ENCODE measurements around the gene RANBP9. TPM values are rescaled to one million over a fixed set of nuclear protein-coding genes. Genes with fewer than 3 reads are reported as not detected.

Gene RANBP9
- total RNA-seq, 5 donors from 2014 or later (not counting 1 experiment from before 2014, with no cell fraction given): 44.9 to 59.4 (median 46.8) TPM

DNA sequence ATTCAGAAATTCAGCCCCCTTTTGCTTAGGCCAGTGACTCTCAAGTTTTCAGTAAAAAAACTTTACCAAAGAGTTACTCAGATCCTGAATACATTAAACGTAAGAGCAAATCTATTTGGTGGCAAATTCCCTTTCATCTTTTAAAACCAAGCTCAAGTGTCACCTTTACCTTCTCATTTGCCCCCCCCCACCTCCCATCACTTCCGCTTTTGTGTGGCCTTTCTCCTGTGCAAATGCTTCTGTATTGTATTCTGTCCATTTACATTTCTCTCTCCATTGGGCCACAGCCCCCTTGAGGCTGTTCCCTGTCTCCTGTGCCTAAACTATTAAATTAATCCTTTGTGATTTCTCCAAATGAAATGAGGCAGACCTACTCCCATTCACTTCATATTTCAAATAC, 94.6 kb downstream of the RANBP9 start:
- no peaks in the 10 kb centered on the region for H3K27me3 Mint-ChIP-seq
- H3K36me3 Mint-ChIP-seq: peaks cover 24% of the 10 kb centered on the region
- WGBS (ENCODE audit: insufficient coverage): 43% methylated on average over 1 of the region's 2 CpGs
- H3K4me3 ChIP-seq (ENCODE audit: control insufficient read depth in 1 of 2, extremely low read depth in 1 of 2, low read length in 1 of 2): no peak overlapping the region
- DNase-seq (no peak), ATAC-seq (replicated peaks in 1 of 4) (no peak)
- H3K4me1 ChIP-seq (ENCODE audit: control insufficient read depth in 1 of 2, extremely low read depth in 1 of 2, insufficient read depth in 2 of 2, low read length in 2 of 2): peaks cover 12 to 22% of the 10 kb centered on the region in 2 experiments
- H3K36me3 ChIP-seq (ENCODE audit: control insufficient read depth in 2 of 2, extremely low read depth in 1 of 2, insufficient read depth in 1 of 2, low read length in 1 of 2): peaks cover 0 to 52% of the 10 kb centered on the region in 2 donors
- H3K4me1 Mint-ChIP-seq: peaks cover 37 to 42% (median 39%) of the 10 kb centered on the region in 3 donors
- ChIA-PET CTCF (interaction anchor here (0.6 to 4.9 kb wide), 7 partner anchors 8 to 195 kb away, joined by 3 to 40 read pairs (median 7); partner anchors contain the start of gene SIRT5 (in 2 of the 2)), POLR2A (interaction anchor here (0.6 to 1.9 kb wide), 4 partner anchors 11 to 55 kb away, joined by 3 to 7 read pairs (median 6); partner anchors contain the start of gene SIRT5 (in 1 of the 2))
- H3K27ac ChIP-seq (ENCODE audit: low read length): peak overlapping the region; percentile 64
- no peaks in the 10 kb centered on the region for H3K27me3 ChIP-seq (replicated peaks in 1 of 2; ENCODE audit: control insufficient read depth in 2 of 2, extremely low read depth in 1 of 2, insufficient read depth in 2 of 2, low read length in 1 of 2)
- H3K27ac Mint-ChIP-seq: peak overlapping the region; percentile 66 to 85
- H3K4me3 Mint-ChIP-seq: peak overlapping the region; percentile 91 to 99 (median 91)
- H3K9me3 ChIP-seq: no peaks in the 10 kb centered on the region
- no peaks in the 10 kb centered on the region for H3K9me3 Mint-ChIP-seq

DNA sequence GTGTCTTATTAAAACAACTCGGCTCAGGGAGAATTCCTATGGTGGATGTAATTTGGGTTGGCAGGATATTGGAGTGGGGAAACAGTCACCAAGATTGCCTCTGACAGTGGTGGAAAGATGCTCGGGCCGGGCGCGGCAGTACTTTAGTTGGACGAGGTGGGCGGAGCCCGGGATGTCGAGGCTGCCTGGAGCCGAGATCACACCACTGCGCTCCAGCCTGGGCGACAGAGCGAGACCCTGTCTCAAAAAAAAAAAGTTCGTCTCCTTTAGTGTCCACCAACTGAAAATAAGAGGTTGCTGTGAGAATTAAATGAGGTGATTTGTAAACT, 95.9 kb downstream of the RANBP9 start:
- H3K36me3 Mint-ChIP-seq: peaks cover 16% of the 10 kb centered on the region
- WGBS (ENCODE audit: insufficient coverage): 0% methylated on average over 10 of the region's 14 CpGs

GRCh38 chr6:13614926-13615791, 96.5 kb downstream of the RANBP9 start, which contains the start of gene NOL7:
TSS of gene NOL7 (plus strand) at chr6:13615335. CDS start at chr6:13615359, 24 bp downstream.
- no peaks in the 10 kb centered on the region for H3K9me3 ChIP-seq
- DNase-seq (peak; percentile 94 to 100 (median 98)), ATAC-seq (replicated peaks in 1 of 4) (peak; percentile 91 to 94 (median 93))
- Mint-ChIP-seq H3K27ac (peak within 1 kb of the TSS; percentile 95 to 96), H3K27me3 (no peaks in the 10 kb centered on the region), H3K9me3 (no peaks in the 10 kb centered on the region), H3K4me3 (peak within 1 kb of the TSS; percentile 91 to 99 (median 91)), H3K36me3 (peaks cover 16% of the 10 kb centered on the region), H3K4me1 (peaks cover 42 to 49% (median 45%) of the 10 kb centered on the region in 3 donors)
- H3K27me3 ChIP-seq (replicated peaks in 1 of 2; ENCODE audit: control insufficient read depth in 2 of 2, extremely low read depth in 1 of 2, insufficient read depth in 2 of 2, low read length in 1 of 2): no peaks in the 10 kb centered on the region
- peak within 1 kb of the TSS; percentile 75 for H3K27ac ChIP-seq (ENCODE audit: low read length)
- H3K4me3 ChIP-seq (ENCODE audit: control insufficient read depth in 1 of 2, extremely low read depth in 1 of 2, low read length in 1 of 2): peak within 1 kb of the TSS; percentile 75 to 88
- WGBS (ENCODE audit: insufficient coverage): under 1% methylated on average over 65 of the region's 85 CpGs
- POLR2A ChIA-PET: interaction anchor here (0.5 to 1.9 kb wide), 14 partner anchors 9 to 338 kb away, joined by 3 to 10 read pairs (median 4); partner anchors contain the start of genes MCUR1 (in 1 of the 2), SIRT5 (in 1 of the 2) and TBC1D7 (in 1 of the 2)
- CTCF ChIA-PET: interaction anchor here (0.6 to 4.9 kb wide), 24 partner anchors 10 to 452 kb away, joined by 3 to 40 read pairs (median 4); partner anchors contain the start of genes RANBP9 (in 1 of the 2), SIRT5 (in 1 of the 2) and TBC1D7 (in 1 of the 2)
- H3K36me3 ChIP-seq (ENCODE audit: control insufficient read depth in 2 of 2, extremely low read depth in 1 of 2, insufficient read depth in 1 of 2, low read length in 1 of 2): peaks cover 0 to 36% of the 10 kb centered on the region in 2 donors
- H3K4me1 ChIP-seq (ENCODE audit: control insufficient read depth in 1 of 2, extremely low read depth in 1 of 2, insufficient read depth in 2 of 2, low read length in 2 of 2): peaks cover 12 to 22% of the 10 kb centered on the region in 2 experiments

More for the DNA sequence above, 95.9 kb downstream of the RANBP9 start:
- peak overlapping the region; percentile 75 to 88 for H3K4me3 ChIP-seq (ENCODE audit: control insufficient read depth in 1 of 2, extremely low read depth in 1 of 2, low read length in 1 of 2)
- peak overlapping the region; percentile 95 to 96 for H3K27ac Mint-ChIP-seq
- no peaks in the 10 kb centered on the region for H3K27me3 Mint-ChIP-seq
- H3K4me3 Mint-ChIP-seq: peak overlapping the region; percentile 91 to 99 (median 91)
- ChIA-PET POLR2A (interaction anchor here (0.5 to 1.9 kb wide), 10 partner anchors 15 to 338 kb away, joined by 3 to 10 read pairs (median 4); partner anchors contain the start of genes SIRT5 (in 1 of the 2) and TBC1D7 (in 1 of the 2)), CTCF (interaction anchor here (0.6 to 4.9 kb wide), 22 partner anchors 9 to 451 kb away, joined by 3 to 40 read pairs (median 4); partner anchors contain the start of genes RANBP9 (in 1 of the 2), SIRT5 (in 1 of the 2) and TBC1D7 (in 1 of the 2))
- peaks cover 42 to 49% (median 45%) of the 10 kb centered on the region in 3 donors for H3K4me1 Mint-ChIP-seq
- H3K27me3 ChIP-seq (replicated peaks in 1 of 2; ENCODE audit: control insufficient read depth in 2 of 2, extremely low read depth in 1 of 2, insufficient read depth in 2 of 2, low read length in 1 of 2): no peaks in the 10 kb centered on the region
- peak; percentile 0 to 24 (median 16) for ATAC-seq (replicated peaks in 1 of 4)
- DNase-seq: peak in 22 of 35 experiments; percentile 6 to 50 (median 18)
- peaks cover 12 to 22% of the 10 kb centered on the region in 2 experiments for H3K4me1 ChIP-seq (ENCODE audit: control insufficient read depth in 1 of 2, extremely low read depth in 1 of 2, insufficient read depth in 2 of 2, low read length in 2 of 2)
- peaks cover 0 to 41% of the 10 kb centered on the region in 2 donors for H3K36me3 ChIP-seq (ENCODE audit: control insufficient read depth in 2 of 2, extremely low read depth in 1 of 2, insufficient read depth in 1 of 2, low read length in 1 of 2)
- H3K27ac ChIP-seq (ENCODE audit: low read length): peak overlapping the region; percentile 64
- no peaks in the 10 kb centered on the region for H3K9me3 Mint-ChIP-seq
- H3K9me3 ChIP-seq: no peaks in the 10 kb centered on the region

DNA sequence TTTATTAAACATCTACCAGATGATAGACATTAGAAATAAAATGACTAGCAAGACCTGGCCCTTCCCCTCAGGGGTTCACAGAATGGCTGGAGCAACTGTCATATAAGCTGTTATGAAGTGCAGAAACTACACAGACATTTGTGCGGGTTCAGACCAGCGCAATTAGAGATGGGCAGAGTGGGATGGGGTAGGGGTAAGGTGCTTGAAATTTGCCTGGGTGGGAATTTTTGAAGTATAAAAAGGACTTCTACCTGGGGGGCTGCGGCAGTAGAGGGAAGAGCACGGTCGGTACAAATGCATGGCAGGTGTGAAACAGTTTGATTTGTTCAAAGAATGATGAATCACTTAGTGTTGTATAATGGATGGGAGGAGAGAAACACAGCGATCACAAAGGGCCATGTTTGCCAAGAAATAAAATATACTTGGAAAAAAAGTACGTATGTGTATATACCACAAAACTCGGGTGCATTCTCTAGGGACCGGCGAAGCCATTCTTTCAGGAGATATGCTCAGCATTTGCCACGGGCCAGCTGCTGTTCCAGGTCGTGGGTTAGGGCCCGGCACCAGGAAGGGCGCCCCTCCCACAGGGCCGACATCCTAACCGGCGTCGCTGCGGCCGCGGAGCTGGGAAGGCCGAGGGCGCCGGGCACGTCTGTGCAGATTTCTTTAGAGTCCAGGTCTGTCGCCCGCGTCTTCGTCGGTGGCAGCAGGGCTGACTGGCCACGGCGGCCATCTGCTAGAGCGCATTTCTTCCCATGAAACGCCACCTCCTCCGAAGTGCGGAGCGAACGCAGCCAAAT, 97.3 kb downstream of the RANBP9 start:
- Mint-ChIP-seq H3K4me3 (peak overlapping the region; percentile 91 to 99 (median 91)), H3K36me3 (peaks cover 16% of the 10 kb centered on the region), H3K4me1 (peaks cover 42 to 49% (median 45%) of the 10 kb centered on the region in 3 donors), H3K27ac (peak overlapping the region; percentile 95 to 96), H3K27me3 (no peaks in the 10 kb centered on the region), H3K9me3 (no peaks in the 10 kb centered on the region)
- Histone ChIP-seq H3K27me3 (replicated peaks in 1 of 2; ENCODE audit: control insufficient read depth in 2 of 2, extremely low read depth in 1 of 2, insufficient read depth in 2 of 2, low read length in 1 of 2) (no peaks in the 10 kb centered on the region), H3K4me3 (ENCODE audit: control insufficient read depth in 1 of 2, extremely low read depth in 1 of 2, low read length in 1 of 2) (peak overlapping the region; percentile 75 to 88), H3K27ac (ENCODE audit: low read length) (peak overlapping the region; percentile 75), H3K36me3 (ENCODE audit: control insufficient read depth in 2 of 2, extremely low read depth in 1 of 2, insufficient read depth in 1 of 2, low read length in 1 of 2) (peaks cover 0 to 28% of the 10 kb centered on the region in 2 donors), H3K4me1 (ENCODE audit: control insufficient read depth in 1 of 2, extremely low read depth in 1 of 2, insufficient read depth in 2 of 2, low read length in 2 of 2) (peaks cover 12 to 22% of the 10 kb centered on the region in 2 experiments), H3K9me3 (no peaks in the 10 kb centered on the region)
- POLR2A ChIA-PET: interaction anchor here (0.5 to 1.7 kb wide), 7 partner anchors 10 to 286 kb away, joined by 3 to 10 read pairs (median 4); partner anchors contain the start of genes MCUR1 (in 1 of the 2) and TBC1D7 (in 1 of the 2)
- 7% methylated on average over 38 of the region's 38 CpGs for WGBS (ENCODE audit: insufficient coverage)
- ATAC-seq (replicated peaks in 1 of 4) (peak; percentile 14 to 21 (median 18)), DNase-seq (peak in 8 of 35 experiments; percentile 1 to 29 (median 4))
- CTCF ChIA-PET: interaction anchor here (0.6 to 4.9 kb wide), 15 partner anchors 11 to 286 kb away, joined by 3 to 40 read pairs (median 4); partner anchors contain the start of genes RANBP9 (in 1 of the 2), SIRT5 (in 1 of the 2) and TBC1D7 (in 1 of the 2)

DNA sequence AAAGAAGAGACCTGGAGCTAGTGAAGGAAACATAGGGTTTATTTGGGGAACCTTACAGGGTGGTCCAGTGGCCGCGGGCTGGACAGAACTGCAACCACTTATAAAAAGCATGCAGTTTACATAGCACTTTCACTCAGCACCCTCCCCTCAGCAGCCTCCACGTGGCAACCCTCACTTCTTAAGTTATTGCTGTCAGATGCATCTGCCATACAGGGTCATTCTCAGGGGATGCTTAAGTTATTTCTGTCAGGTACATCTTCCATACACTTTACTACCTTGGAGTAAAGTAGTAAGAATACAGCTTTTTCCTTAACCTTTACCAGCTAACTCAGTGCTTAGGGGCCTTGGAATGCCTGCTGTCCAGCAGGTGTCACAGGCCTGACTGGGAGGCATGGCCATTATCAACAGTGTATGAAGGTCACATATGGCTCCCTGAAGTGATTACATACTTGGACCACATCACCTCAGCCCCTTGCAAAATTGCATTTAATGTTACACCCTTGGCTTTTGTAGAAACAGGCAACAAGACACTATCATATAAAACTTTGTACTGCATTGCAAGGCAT, 98.5 kb downstream of the RANBP9 start:
- Mint-ChIP-seq H3K36me3 (peaks cover 11% of the 10 kb centered on the region), H3K27me3 (no peaks in the 10 kb centered on the region), H3K4me1 (peaks cover 40 to 46% (median 42%) of the 10 kb centered on the region in 3 donors), H3K27ac (peak overlapping the region in 1 of 2 donors; percentile 52), H3K9me3 (no peaks in the 10 kb centered on the region), H3K4me3 (peak overlapping the region in 2 of 3 donors; percentile 91 to 99)
- H3K27ac ChIP-seq (ENCODE audit: low read length): no peak overlapping the region
- H3K9me3 ChIP-seq: no peaks in the 10 kb centered on the region
- POLR2A ChIA-PET: no interaction called here
- DNase-seq (no peak), ATAC-seq (replicated peaks in 1 of 4) (no peak)
- H3K4me1 ChIP-seq (ENCODE audit: control insufficient read depth in 1 of 2, extremely low read depth in 1 of 2, insufficient read depth in 2 of 2, low read length in 2 of 2): peaks cover 12 to 22% of the 10 kb centered on the region in 2 experiments
- WGBS (ENCODE audit: insufficient coverage): 100% methylated on average over 1 of the region's 3 CpGs
- CTCF ChIA-PET: interaction anchor here in 1 of 2 donors (4.9 kb wide), 1 partner anchor 38 kb away, joined by 40 read pairs; the partner anchor contains the start of gene SIRT5
- H3K36me3 ChIP-seq (ENCODE audit: control insufficient read depth in 2 of 2, extremely low read depth in 1 of 2, insufficient read depth in 1 of 2, low read length in 1 of 2): peaks cover 0 to 18% of the 10 kb centered on the region in 2 donors
- no peak overlapping the region for H3K4me3 ChIP-seq (ENCODE audit: control insufficient read depth in 1 of 2, extremely low read depth in 1 of 2, low read length in 1 of 2)
- no peaks in the 10 kb centered on the region for H3K27me3 ChIP-seq (replicated peaks in 1 of 2; ENCODE audit: control insufficient read depth in 2 of 2, extremely low read depth in 1 of 2, insufficient read depth in 2 of 2, low read length in 1 of 2)

Data from T-cell (primary cell).